Endothelial cell of umbilical vein (primary cell): ENCODE measurements around the gene PRPF8. TPM values are rescaled to one million over a fixed set of nuclear protein-coding genes. Genes with fewer than 3 reads are reported as not detected.

ENCODE experiments used
- BruUV-seq: library from RNA; stranded (reverse); fragments of 400-500 nt; replicated peaks from 2 replicates; lab custom pipeline; 2021; lab: Mats Ljungman, UMichigan
- CTCF ChIA-PET: fragments of 300-600, 350-600 bp; sonication (Branson Sonifier 250); formaldehyde crosslinking; loops from one replicate; lab custom pipeline; 2021; ENCODE audit warnings: antibody characterized with exemption, inconsistent platforms; lab: Charles Lee
- POLR2A ChIA-PET: fragments of 300-600, 350-600 bp; sonication (Branson Sonifier 250); formaldehyde crosslinking; loops from one replicate; lab custom pipeline; 2021; ENCODE audit warnings: antibody characterized with exemption, inconsistent platforms; lab: Charles Lee
- DNase-seq: peaks from one replicate; pipeline ENCODE4 v3.0.0-alpha.2; 2011; ENCODE audit warnings: low read depth, low spot score
- FAIRE-seq: peaks from 2 replicates; lab custom pipeline; 2011; peaks lifted over from hg19 to GRCh38; lab: Jason Lieb, UNC
- H2AFZ ChIP-seq: 2 replicates; pipeline ENCODE4 v1.6.0; 2012; ENCODE audit warnings: low read depth, low read length, control low read depth, inconsistent platforms
- H3K27ac ChIP-seq: 2 replicates; pipeline ENCODE4 v1.5.1; 2011; ENCODE audit warnings: low read depth, mild to moderate bottlenecking, control low read depth, low read length, moderate library complexity; ENCODE audit not compliant: insufficient read depth
- H3K27me3 ChIP-seq, 2 experiments: 2 replicates each; pipeline versions ENCODE4 v1.6.0 to v1.6.1; 2011; ENCODE audit warnings: low read length in 2 of 2, mixed read lengths in 1 of 2; ENCODE audit not compliant: control insufficient read depth in 2 of 2, insufficient read depth in 2 of 2
- H3K36me3 ChIP-seq, 2 experiments: 2 replicates in 1 of 2; 3 replicates in 1 of 2; pipeline ENCODE4 v1.5.1; 2011; ENCODE audit warnings: low read length in 2 of 2, mild to moderate bottlenecking in 1 of 2, moderate library complexity in 1 of 2; ENCODE audit not compliant: control insufficient read depth in 2 of 2, insufficient read depth in 2 of 2; ENCODE audit errors: extremely low read depth in 1 of 2
- H3K4me1 ChIP-seq: 3 replicates; pipeline ENCODE4 v1.5.1; 2011; ENCODE audit warnings: mild to moderate bottlenecking, low read length; ENCODE audit not compliant: control insufficient read depth, insufficient read depth; ENCODE audit errors: extremely low read depth
- H3K4me2 ChIP-seq: 2 replicates; pipeline ENCODE4 v1.6.1; 2011; ENCODE audit warnings: low read length, control low read depth, mixed read lengths; ENCODE audit not compliant: insufficient read depth
- H3K4me3 ChIP-seq, 3 experiments: fragments of 200-600 bp in 1 of 3; sonication (generic), shearing (Covaris generic) in 1 of 3; replicated peaks in 1 of 3; 2 replicates each; pipeline ENCODE4 v1.5.1; 2011 to 2016; ENCODE audit warnings: control low read depth in 3 of 3, low read length in 3 of 3, mild to moderate bottlenecking in 2 of 3, inconsistent platforms in 1 of 3, low read depth in 1 of 3, moderate library complexity in 1 of 3; ENCODE audit not compliant: insufficient read depth in 1 of 3
- H3K79me2 ChIP-seq: 2 replicates; pipeline ENCODE4 v1.6.0; 2012; ENCODE audit warnings: low read length, inconsistent platforms; ENCODE audit not compliant: control insufficient read depth, insufficient read depth
- H3K9ac ChIP-seq: replicated peaks from 2 replicates; pipeline ENCODE3; 2011; ENCODE audit warnings: low read length, control low read depth; ENCODE audit not compliant: insufficient read depth; ENCODE audit errors: extremely low read depth
- H3K9me1 ChIP-seq: replicated peaks from 3 replicates; pipeline ENCODE4 v1.6.0; 2011; ENCODE audit warnings: mild to moderate bottlenecking, low read length; ENCODE audit not compliant: control insufficient read depth, insufficient read depth; ENCODE audit errors: extremely low read depth
- H3K9me3 ChIP-seq: replicated peaks from 2 replicates; pipeline ENCODE4 v1.5.1; 2012; ENCODE audit warnings: low read length, inconsistent platforms; ENCODE audit not compliant: control insufficient read depth, insufficient read depth
- H4K20me1 ChIP-seq: replicated peaks from 2 replicates; pipeline ENCODE3; 2011; ENCODE audit warnings: mild to moderate bottlenecking, low read length; ENCODE audit not compliant: control insufficient read depth, insufficient read depth; ENCODE audit errors: extremely low read depth
- GATA2 ChIP-seq: IDR thresholded peaks from 2 replicates; pipeline ENCODE4 v1.7.0; 2011; ENCODE audit warnings: low read depth, mild to moderate bottlenecking, moderate library complexity, mixed read lengths, low read length; ENCODE audit not compliant: insufficient read length, insufficient read depth
- MYC ChIP-seq: IDR thresholded peaks from one replicate; pipeline ENCODE4 v1.6.1; 2011; ENCODE audit warnings: mild to moderate bottlenecking, low read depth, low read length
- POLR2A ChIP-seq: IDR thresholded peaks from 2 replicates; pipeline ENCODE4 v1.6.1; 2012; ENCODE audit warnings: low read depth, mild to moderate bottlenecking, control low read depth, low read length
- POLR2AphosphoS5 ChIP-seq: IDR thresholded peaks from 2 replicates; pipeline ENCODE4 v1.6.1; 2012; ENCODE audit warnings: low read depth, mild to moderate bottlenecking, control low read depth, low read length, moderate library complexity; ENCODE audit not compliant: insufficient read depth
- dilution Hi-C: fragments of 300-500 bp; cut with MboI; formaldehyde crosslinking; loops from one replicate; pipeline ENCODE4 v1.15.0; 2019; ENCODE audit warnings: low sequenced_read_pairs; ENCODE audit not compliant: extremely low pct_ligation_motif_present
- intact Hi-C: fragments of 100-400 bp; cut with micrococcal nuclease; formaldehyde crosslinking; loops from one replicate; pipeline ENCODE4 v1.10.0; 2022
- polyA plus RNA-seq, 4 experiments: library from polyadenylated mRNA; depleted of rRNA in 3 of 4; stranded (reverse) in 3 of 4; unstranded in 1 of 4; fragments of >200 nt; gene quantifications; 2 replicates each; pipeline versions ENCODE4 v1.2.1 to v1.2.3, GENCODE V29; 2011 to 2012; ENCODE audit warnings: missing spikeins in 1 of 4
- total RNA-seq: library from RNA; stranded (reverse); gene quantifications from 2 replicates; pipeline ENCODE4 v1.2.3, GENCODE V29; 2021
- TF ChIP-seq, protein P1 (sequence below), 2 donors: IDR thresholded peaks; 1 replicate in 1 of 2; 2 replicates in 1 of 2; pipeline ENCODE4 v1.5.1; 2011; ENCODE audit warnings: low read length in 2 of 2, mild to moderate bottlenecking in 2 of 2, moderate library complexity in 2 of 2, control low read depth in 1 of 2, inconsistent platforms in 1 of 2, low read depth in 1 of 2; ENCODE audit not compliant: insufficient read depth in 1 of 2; ENCODE audit errors: extremely low read depth in 1 of 2

PRPF8 gene
- total and polyA plus RNA-seq, 2 donors (not counting 3 experiments of a cell fraction or from before 2014, with no cell fraction given): 215 to 301 TPM

DNA sequence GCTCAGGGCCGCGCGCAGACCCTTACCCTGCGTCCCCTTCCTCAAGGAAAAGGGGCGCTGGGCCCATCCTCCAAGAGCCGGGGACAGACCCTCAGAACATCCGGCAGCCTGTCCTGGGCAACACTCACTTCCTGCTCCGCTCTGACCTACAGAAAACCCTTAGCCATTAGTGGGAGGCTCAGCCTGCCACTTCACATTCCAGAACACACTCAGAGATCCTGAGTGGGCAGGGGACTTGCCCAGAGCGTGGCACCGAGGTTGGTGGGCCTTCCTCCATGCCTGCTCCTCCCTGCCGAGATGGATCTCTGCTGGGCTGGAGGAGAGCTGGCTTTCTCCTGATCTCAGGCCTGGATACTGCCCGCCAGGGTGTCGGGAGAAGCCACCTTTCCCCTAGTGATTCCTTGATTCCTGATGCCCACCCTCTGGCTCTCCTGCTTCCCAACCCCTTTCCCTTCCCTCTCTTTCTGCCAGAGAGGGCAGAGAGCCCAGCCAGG, 40.6 kb downstream of the PRPF8 start:
- peaks cover 0 to 12% of the 10 kb centered on the region in 2 experiments for H3K36me3 ChIP-seq
- CTCF ChIA-PET: interaction anchor here (1.5 to 7.7 kb wide), 3 partner anchors 14 to 384 kb away, joined by 7 to 218 read pairs (median 24); partner anchors contain the start of gene SLC43A2
- FAIRE-seq: peak; percentile 86
- peak overlapping the region; percentile 53 for H3K4me2 ChIP-seq
- H3K27ac ChIP-seq: peak overlapping the region; percentile 72
- peaks cover 14% of the 10 kb centered on the region for H3K79me2 ChIP-seq
- TF ChIP-seq POLR2AphosphoS5 (no peak), GATA2 (no peak), MYC (no peak), POLR2A (peak; percentile 32)
- H3K4me1 ChIP-seq: peaks cover 35% of the 10 kb centered on the region
- BruUV-seq: TSS peak; percentile 76
- no peaks in the 10 kb centered on the region for H3K9me1 ChIP-seq
- no peaks in the 10 kb centered on the region for H4K20me1 ChIP-seq
- H3K9me3 ChIP-seq: no peaks in the 10 kb centered on the region
- no peak overlapping the region for H2AFZ ChIP-seq
- POLR2A ChIA-PET: no interaction called here
- peak; percentile 41 for DNase-seq
- dilution Hi-C loops: no loop called here
- peak overlapping the region; percentile 72 to 80 (median 78) for H3K4me3 ChIP-seq
- intact Hi-C loops: loop anchor here (1.0 kb wide), 2 partner anchors 70 to 385 kb away; no protein-coding TSS in a partner anchor
- peak overlapping the region; percentile 84 for H3K9ac ChIP-seq
- no peaks in the 10 kb centered on the region for H3K27me3 ChIP-seq

DNA sequence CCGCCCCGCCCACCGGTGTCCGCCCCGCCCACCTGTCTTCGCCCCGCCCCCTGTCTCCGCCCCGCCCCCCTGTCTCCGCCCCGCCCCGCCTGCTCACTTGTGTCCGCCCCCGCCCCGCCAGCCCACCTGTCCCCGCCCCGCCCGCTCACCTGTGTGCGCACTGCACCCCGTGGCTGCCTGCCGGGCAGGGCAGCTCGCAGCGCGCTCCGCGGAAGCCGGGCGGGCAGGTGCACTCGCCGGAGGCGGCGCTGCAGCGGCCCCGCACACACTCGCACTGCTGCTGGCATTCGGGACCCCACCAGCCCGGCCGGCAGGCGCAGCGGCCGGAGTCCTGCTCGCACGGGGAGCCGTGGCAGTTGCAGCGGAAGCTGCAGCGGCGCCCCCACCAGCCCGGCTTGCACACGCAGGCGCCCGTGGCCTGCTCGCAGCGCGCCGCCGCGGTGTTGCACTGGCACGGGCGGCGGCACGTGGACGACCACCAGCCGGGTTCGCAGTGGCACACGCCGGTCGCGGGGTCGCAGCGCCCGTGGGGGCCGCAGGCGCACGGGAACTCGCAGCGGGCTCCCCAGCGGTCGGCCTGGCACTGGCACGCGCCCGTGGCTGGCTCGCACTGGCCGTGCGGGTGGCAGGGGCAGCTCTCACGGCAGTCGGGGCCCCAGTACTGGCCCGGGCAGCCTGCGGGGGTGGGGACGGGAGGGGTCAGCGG, 41.2 kb downstream of the PRPF8 start:
- Histone ChIP-seq H3K9ac (peak overlapping the region; percentile 84), H3K4me2 (peak overlapping the region; percentile 53), H3K4me1 (peaks cover 35% of the 10 kb centered on the region), H3K27me3 (no peaks in the 10 kb centered on the region), H3K9me1 (no peaks in the 10 kb centered on the region), H3K9me3 (no peaks in the 10 kb centered on the region), H3K36me3 (peaks cover 0 to 16% of the 10 kb centered on the region in 2 experiments), H3K27ac (peak overlapping the region; percentile 72), H3K4me3 (peak overlapping the region in 1 of 3 experiments; percentile 78), H2AFZ (no peak overlapping the region), H3K79me2 (peaks cover 14% of the 10 kb centered on the region), H4K20me1 (no peaks in the 10 kb centered on the region)
- ChIA-PET POLR2A (no interaction called here), CTCF (interaction anchor here (1.5 to 7.7 kb wide), 3 partner anchors 14 to 384 kb away, joined by 7 to 218 read pairs (median 24); partner anchors contain the start of gene SLC43A2)
- no TSS peak for BruUV-seq
- intact Hi-C loops (no loop called here), dilution Hi-C loops (no loop called here)
- DNase-seq (no peak), FAIRE-seq (no peak)
- TF ChIP-seq MYC: no peak
- TF ChIP-seq, protein P1, sequence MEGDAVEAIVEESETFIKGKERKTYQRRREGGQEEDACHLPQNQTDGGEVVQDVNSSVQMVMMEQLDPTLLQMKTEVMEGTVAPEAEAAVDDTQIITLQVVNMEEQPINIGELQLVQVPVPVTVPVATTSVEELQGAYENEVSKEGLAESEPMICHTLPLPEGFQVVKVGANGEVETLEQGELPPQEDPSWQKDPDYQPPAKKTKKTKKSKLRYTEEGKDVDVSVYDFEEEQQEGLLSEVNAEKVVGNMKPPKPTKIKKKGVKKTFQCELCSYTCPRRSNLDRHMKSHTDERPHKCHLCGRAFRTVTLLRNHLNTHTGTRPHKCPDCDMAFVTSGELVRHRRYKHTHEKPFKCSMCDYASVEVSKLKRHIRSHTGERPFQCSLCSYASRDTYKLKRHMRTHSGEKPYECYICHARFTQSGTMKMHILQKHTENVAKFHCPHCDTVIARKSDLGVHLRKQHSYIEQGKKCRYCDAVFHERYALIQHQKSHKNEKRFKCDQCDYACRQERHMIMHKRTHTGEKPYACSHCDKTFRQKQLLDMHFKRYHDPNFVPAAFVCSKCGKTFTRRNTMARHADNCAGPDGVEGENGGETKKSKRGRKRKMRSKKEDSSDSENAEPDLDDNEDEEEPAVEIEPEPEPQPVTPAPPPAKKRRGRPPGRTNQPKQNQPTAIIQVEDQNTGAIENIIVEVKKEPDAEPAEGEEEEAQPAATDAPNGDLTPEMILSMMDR (IDR thresholded peaks at IDR 0.05; ENCODE audit: extremely low read depth in 1 of 2, insufficient read depth in 1 of 2, low read depth in 1 of 2, low read length in 2 of 2): peak; percentile 16 to 29
